ENCODE data around the gene CCDC28B. TPM values are rescaled to one million over a fixed set of nuclear protein-coding genes. Genes with fewer than 3 reads are reported as not detected.

The CCDC28B gene
- total RNA-seq, 1 experiment from 2014 or later = 15.6 TPM

DNA sequence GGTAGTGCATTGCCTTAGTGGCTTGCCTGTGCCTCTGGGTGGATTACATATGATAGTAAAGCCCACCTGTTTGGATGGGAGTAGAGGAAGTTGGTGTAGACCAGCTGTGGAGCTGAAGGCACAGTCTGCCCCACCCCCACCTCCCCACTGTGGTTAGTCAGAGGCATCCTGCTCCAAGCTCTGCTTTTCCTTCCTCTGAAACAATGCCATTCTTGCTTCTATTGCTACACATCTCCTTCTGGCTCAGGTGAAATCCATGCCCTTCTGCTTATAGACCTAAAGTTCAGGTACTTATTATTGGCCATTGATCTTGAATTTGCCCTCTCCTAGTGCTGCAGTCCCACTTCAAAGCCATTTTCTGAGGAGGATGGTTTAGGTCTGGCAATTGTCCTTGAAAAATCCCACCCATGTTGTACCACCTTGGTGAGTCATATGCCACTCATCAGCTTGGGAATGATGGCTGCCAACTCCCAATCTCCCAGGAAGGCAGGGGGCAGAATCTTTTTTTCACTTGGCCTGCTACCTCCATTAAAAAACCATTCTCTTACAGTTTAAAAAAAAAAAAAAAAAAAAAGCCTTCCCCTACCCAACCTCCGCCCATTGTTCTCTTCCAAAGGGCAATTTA, 27.7 kb upstream of the CCDC28B start:
- no peak for DNase-seq (ENCODE audit: low spot score)
- TF ChIP-seq EZH2 (IDR thresholded peaks at IDR 0.05; ENCODE audit: borderline replicate concordance, low read depth, low read length, poor library complexity, severe bottlenecking) = no peak
- TF ChIP-seq, protein P1, sequence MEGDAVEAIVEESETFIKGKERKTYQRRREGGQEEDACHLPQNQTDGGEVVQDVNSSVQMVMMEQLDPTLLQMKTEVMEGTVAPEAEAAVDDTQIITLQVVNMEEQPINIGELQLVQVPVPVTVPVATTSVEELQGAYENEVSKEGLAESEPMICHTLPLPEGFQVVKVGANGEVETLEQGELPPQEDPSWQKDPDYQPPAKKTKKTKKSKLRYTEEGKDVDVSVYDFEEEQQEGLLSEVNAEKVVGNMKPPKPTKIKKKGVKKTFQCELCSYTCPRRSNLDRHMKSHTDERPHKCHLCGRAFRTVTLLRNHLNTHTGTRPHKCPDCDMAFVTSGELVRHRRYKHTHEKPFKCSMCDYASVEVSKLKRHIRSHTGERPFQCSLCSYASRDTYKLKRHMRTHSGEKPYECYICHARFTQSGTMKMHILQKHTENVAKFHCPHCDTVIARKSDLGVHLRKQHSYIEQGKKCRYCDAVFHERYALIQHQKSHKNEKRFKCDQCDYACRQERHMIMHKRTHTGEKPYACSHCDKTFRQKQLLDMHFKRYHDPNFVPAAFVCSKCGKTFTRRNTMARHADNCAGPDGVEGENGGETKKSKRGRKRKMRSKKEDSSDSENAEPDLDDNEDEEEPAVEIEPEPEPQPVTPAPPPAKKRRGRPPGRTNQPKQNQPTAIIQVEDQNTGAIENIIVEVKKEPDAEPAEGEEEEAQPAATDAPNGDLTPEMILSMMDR (conservative IDR thresholded peaks at IDR 0.05; ENCODE audit: low read depth, low read length) = no peak
- H3K4me1 ChIP-seq (ENCODE audit: insufficient read depth, low read length, poor library complexity, severe bottlenecking) = no peaks in the 10 kb centered on the region
- H3K4me3 ChIP-seq (ENCODE audit: low read depth, low read length, poor library complexity, severe bottlenecking) = no peak overlapping the region
- H3K27me3 ChIP-seq (replicated peaks; ENCODE audit: insufficient read depth, low read depth, low read length, poor library complexity) = no peaks in the 10 kb centered on the region
- H3K27ac ChIP-seq (ENCODE audit: low read depth, low read length, poor library complexity, severe bottlenecking) = no peak overlapping the region
- ChIA-PET CTCF (interaction anchor here (0.6 kb wide), 1 partner anchor 28 kb away, joined by 3 read pairs; no protein-coding TSS in a partner anchor), POLR2A (ENCODE audit: low non-redundant PET) (no interaction called here)
- no TSS peak for BruUV-seq (replicated peaks)
- peaks cover 40% of the 10 kb centered on the region for H3K36me3 ChIP-seq (ENCODE audit: insufficient read depth, low read length, poor library complexity, severe bottlenecking)
- intact Hi-C loops (cut with micrococcal nuclease; ENCODE audit: unreplicated experiment) = no loop called here
- no peaks in the 10 kb centered on the region for H3K9me3 ChIP-seq (ENCODE audit: low read depth, low read length, poor library complexity, severe bottlenecking)

DNA sequence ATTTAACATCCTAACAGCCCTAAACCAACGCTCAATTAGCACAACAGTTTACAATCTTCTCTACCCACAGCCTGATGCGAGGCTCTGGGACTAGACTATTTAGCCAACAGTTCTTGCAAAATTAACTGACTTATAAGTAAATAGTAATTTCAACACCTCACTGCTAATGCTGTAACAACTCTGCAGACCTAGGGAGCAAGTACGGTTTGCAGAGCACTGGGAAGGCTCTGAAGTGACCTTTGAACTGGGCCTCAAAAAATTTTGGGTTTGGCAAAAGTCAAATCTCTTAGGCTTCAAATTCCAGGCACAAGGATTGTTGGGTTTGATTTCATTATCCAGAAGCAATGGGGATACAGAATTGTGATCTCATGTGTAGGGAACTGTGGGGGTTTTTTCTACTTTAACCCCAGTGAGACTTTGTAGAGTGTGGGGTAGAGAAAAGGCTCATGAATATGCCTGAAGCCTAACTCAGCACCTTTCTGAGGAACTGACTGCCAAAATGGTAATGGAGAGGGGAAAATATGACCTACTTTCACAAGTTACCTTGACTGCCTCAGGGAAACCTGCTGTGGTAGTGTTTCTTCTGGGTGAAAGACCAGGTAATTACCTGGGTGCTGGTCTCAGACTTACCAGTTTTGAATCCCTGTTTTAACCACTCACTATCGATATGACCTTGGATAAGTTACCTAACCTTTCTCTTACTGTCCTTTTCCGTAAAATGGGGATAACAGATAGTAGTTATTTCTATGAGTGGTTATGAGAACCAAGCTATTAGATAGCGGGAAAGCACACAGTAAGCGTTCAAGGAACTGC, 21.8 kb upstream of the CCDC28B start:
- Histone ChIP-seq H3K9me3 (ENCODE audit: low read depth, low read length, poor library complexity, severe bottlenecking) (no peaks in the 10 kb centered on the region), H3K36me3 (ENCODE audit: insufficient read depth, low read length, poor library complexity, severe bottlenecking) (peaks cover 19% of the 10 kb centered on the region), H3K27me3 (replicated peaks; ENCODE audit: insufficient read depth, low read depth, low read length, poor library complexity) (no peaks in the 10 kb centered on the region), H3K4me1 (ENCODE audit: insufficient read depth, low read length, poor library complexity, severe bottlenecking) (peaks cover 14% of the 10 kb centered on the region), H3K4me3 (ENCODE audit: low read depth, low read length, poor library complexity, severe bottlenecking) (no peak overlapping the region), H3K27ac (ENCODE audit: low read depth, low read length, poor library complexity, severe bottlenecking) (peak overlapping the region; percentile 94)
- POLR2A ChIA-PET (ENCODE audit: low non-redundant PET) = no interaction called here
- intact Hi-C loops (cut with micrococcal nuclease; ENCODE audit: unreplicated experiment) = no loop called here
- no TSS peak for BruUV-seq (replicated peaks)
- no peak for DNase-seq (ENCODE audit: low spot score)
- CTCF ChIA-PET = no interaction called here
- TF ChIP-seq, protein P1 (conservative IDR thresholded peaks at IDR 0.05; ENCODE audit: low read depth, low read length) = no peak
- TF ChIP-seq EZH2 (IDR thresholded peaks at IDR 0.05; ENCODE audit: borderline replicate concordance, low read depth, low read length, poor library complexity, severe bottlenecking) = no peak

DNA sequence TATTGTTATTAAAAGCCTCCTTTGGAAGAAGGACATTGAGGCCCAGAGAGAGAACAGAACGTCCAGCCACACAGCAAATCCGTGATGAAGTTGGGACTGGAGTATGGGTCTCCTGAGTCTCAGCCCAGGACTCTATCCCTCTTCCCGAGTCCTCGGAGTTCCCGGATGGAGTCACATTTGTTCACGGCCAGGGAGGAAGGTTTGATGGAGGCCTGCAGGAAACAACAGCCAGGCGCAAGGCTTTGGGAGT, 21.3 kb upstream of the CCDC28B start:
- no peak for DNase-seq (ENCODE audit: low spot score)
- Histone ChIP-seq H3K4me1 (ENCODE audit: insufficient read depth, low read length, poor library complexity, severe bottlenecking) (peaks cover 14% of the 10 kb centered on the region), H3K27ac (ENCODE audit: low read depth, low read length, poor library complexity, severe bottlenecking) (peak overlapping the region; percentile 94), H3K4me3 (ENCODE audit: low read depth, low read length, poor library complexity, severe bottlenecking) (peak overlapping the region; percentile 52), H3K36me3 (ENCODE audit: insufficient read depth, low read length, poor library complexity, severe bottlenecking) (peaks cover 24% of the 10 kb centered on the region), H3K9me3 (ENCODE audit: low read depth, low read length, poor library complexity, severe bottlenecking) (no peaks in the 10 kb centered on the region), H3K27me3 (replicated peaks; ENCODE audit: insufficient read depth, low read depth, low read length, poor library complexity) (no peaks in the 10 kb centered on the region)
- intact Hi-C loops (cut with micrococcal nuclease; ENCODE audit: unreplicated experiment) = no loop called here
- no TSS peak for BruUV-seq (replicated peaks)
- ChIA-PET CTCF (no interaction called here), POLR2A (ENCODE audit: low non-redundant PET) (no interaction called here)
- TF ChIP-seq EZH2 (IDR thresholded peaks at IDR 0.05; ENCODE audit: borderline replicate concordance, low read depth, low read length, poor library complexity, severe bottlenecking) = no peak
- TF ChIP-seq, protein P1 (conservative IDR thresholded peaks at IDR 0.05; ENCODE audit: low read depth, low read length) = no peak
